GM12865 (cell line): ENCODE results near the gene CFAP46.

Source experiments
- DNase-seq: peaks from one replicate; pipeline ENCODE4 v3.0.0; 2010; ENCODE audit warnings: low read depth
- H3K4me3 ChIP-seq: 2 replicates; pipeline ENCODE4 v1.5.1; 2011; ENCODE audit warnings: mild to moderate bottlenecking, low read depth, low read length, control low read depth
- CTCF ChIP-seq: IDR thresholded peaks from 2 replicates; pipeline ENCODE4 v1.5.1; 2011; ENCODE audit warnings: low read length, control low read depth, low read depth, inconsistent platforms; ENCODE audit not compliant: insufficient read depth; ENCODE audit errors: missing control alignments

The CFAP46 gene

DNA sequence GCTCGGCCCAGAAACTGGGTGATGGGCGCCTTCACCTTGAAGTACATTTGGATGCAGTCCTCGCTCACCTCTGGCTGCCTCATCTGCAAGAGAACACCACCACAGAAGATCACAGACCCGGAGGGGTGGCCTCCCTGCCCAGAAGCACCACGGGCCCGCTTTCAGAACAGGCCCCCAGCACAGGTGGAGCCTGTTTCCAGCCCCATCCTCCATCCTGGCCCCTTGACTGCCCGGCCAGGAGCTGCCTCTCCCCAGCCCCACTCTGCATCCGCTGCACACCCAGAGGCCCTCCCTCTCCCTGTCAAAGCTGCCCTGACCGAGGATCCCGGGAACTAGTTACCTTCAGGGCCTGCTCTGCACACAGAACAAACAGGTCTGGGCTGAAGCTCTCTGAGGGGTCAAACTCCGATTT is 724 bp downstream of the CFAP46 start:
- no peak for DNase-seq
- TF ChIP-seq CTCF, result no peak
- no peak overlapping the region for H3K4me3 ChIP-seq

GRCh38 chr10:132940791-132941465 is 1.4 kb downstream of the CFAP46 start:
- H3K4me3 ChIP-seq, result no peak overlapping the region
- DNase-seq, result peak; percentile 16
- no peak for TF ChIP-seq CTCF

GRCh38 chr10:132939957-132940790 is 2.2 kb downstream of the CFAP46 start:
- DNase-seq, result peak; percentile 50
- no peak overlapping the region for H3K4me3 ChIP-seq
- peak; percentile 62 for TF ChIP-seq CTCF

DNA sequence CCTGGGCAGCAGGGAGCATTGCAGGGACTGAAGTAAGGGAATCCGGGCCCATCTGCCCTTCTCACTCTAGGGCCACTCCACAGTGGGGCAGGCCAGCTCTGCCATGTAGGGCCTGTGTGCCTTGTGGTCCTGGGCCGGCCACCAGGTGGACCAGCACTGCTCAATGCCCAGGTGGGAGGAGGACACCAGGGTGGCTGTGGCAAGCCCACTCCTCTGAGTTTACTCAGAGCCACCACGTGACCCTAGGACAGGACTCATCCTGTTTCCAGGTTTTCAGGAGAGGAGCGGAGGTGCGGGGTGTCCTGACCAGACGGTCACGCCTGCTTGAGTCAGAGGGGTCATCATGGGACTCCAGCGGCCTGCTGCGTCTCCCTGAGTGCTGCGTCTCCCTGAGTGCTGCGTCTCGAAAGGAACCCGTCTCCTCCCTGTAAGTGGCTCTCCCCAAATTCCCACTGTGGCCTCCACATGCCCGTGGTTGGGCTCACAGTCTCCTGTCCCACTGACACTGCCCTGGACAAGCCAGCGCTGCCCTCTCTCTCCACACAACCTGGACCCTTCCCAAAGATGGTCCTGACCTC is 2.9 kb downstream of the CFAP46 start:
- no peak for DNase-seq

DNA sequence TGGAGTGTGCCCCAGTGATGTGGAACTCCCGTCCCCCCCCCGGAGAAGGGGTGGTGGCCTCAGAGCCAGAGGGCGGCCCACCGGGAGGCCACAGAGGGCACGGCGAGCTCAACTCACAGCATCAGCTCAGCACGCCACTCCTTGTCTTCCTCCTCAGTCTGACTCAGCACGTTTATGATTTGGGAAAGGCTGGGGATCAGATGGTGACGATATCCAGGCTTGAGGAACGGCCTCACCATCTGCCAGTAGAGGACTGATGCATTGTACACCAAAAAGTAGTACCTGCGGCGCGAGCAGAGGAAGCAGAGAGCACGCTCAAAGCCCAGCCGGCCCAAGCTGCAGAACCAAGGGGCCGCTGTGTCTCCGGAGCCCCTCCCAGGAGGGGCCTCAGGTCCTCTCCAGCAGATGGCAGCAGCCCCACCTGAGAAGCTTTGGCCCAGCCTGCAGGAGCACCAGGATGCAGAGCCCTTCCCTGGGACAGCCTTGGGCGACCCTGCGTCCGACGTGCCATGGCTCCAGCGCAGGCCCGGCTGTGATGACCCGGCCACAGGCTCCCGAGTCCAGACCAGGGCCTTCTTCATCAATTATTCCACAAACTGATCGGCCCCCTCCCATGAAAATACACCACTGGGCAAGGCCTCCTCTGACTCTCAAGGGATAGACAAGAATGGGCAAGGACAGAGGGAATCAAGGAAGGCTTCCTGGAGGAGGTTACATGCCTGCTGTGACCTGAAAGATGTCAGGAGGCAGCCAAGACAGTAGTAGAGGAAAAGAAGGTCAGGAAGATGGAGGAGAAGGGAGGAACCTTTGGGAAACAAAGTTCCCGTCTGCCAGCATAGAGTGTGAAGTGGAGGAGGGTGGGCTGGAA is 3.7 kb downstream of the CFAP46 start:
- no peak overlapping the region for H3K4me3 ChIP-seq
- peak; percentile 8 for TF ChIP-seq CTCF
- DNase-seq, result no peak

More for the DNA sequence above, 2.9 kb downstream of the CFAP46 start:
- no peak overlapping the region for H3K4me3 ChIP-seq
- no peak for TF ChIP-seq CTCF

DNA sequence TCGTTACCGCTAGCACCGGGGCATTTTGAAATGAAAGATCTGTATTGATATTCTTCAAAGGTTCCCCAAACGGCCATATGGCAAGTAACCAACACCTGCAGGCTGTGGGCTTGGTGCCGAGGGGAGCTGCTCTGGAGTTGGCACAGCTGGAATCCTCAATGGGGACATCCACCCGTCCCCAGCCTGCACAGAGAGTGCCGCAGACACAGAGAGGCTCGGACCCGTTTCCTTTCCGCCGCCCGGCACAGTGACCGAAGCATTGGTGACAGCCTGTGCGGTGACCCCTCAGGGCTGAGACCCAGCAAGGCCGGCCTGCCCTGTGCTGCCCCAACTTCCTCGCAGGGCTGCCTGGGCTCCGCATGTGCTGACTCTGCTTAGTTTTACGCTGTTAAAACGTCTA is 4.5 kb downstream of the CFAP46 start:
- DNase-seq, result no peak
- no peak overlapping the region for H3K4me3 ChIP-seq
- TF ChIP-seq CTCF, result no peak
